IMR-90 (cell line): Measurements from ENCODE around the gene C1QTNF12.

Source experiments
- NFE2L2 ChIP-seq: fragments of 150-350 bp; IDR thresholded peaks from 2 replicates; pipeline ENCODE4 v1.6.1; 2016; ENCODE audit warnings: low read depth, mild to moderate bottlenecking, low read length
- TF ChIP-seq, protein P1 (sequence below): conservative IDR thresholded peaks from 2 replicates; pipeline ENCODE4 v1.5.1; 2012; ENCODE audit warnings: mild to moderate bottlenecking, low read depth, low read length, improper control_type of control experiment

DNA sequence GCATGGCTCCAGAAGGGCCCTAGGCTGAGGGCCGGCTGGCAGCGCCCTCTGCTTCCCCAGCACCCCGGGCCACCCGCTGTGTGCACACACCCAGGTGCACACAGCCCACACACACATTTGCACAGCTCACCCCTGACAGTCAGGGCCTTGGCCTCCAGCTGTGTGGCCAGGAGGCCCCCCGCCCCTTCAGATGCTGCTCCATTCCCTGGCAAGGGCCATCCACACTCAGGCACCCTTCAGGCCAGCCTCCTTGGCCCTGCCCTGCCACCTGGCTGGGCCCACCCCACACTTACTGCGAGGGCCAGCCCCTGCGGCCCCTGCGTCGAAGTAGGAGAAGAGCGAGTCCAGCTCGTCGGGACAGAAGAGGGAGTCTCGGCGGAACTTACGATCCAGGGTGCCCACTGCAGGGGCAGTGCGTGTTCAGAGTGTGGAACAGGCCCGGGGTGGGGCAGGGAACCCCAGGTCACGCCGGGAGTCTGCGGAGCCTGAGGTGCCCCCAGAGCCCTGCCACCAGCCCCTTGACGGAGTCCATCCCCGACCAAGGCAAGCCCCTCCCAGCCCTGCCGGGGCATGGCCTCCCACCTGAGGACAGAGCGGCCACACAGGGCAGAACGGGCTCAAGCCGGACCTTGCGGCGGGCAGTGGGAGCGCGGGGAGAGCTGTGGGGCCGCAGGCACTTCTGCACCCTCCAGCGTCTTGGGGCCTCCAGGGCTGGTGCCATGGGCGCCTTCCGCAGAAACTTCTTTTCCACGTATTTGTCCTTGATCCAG, 48.8 kb upstream of the C1QTNF12 start:
- no peak for TF ChIP-seq NFE2L2
- TF ChIP-seq, protein P1, sequence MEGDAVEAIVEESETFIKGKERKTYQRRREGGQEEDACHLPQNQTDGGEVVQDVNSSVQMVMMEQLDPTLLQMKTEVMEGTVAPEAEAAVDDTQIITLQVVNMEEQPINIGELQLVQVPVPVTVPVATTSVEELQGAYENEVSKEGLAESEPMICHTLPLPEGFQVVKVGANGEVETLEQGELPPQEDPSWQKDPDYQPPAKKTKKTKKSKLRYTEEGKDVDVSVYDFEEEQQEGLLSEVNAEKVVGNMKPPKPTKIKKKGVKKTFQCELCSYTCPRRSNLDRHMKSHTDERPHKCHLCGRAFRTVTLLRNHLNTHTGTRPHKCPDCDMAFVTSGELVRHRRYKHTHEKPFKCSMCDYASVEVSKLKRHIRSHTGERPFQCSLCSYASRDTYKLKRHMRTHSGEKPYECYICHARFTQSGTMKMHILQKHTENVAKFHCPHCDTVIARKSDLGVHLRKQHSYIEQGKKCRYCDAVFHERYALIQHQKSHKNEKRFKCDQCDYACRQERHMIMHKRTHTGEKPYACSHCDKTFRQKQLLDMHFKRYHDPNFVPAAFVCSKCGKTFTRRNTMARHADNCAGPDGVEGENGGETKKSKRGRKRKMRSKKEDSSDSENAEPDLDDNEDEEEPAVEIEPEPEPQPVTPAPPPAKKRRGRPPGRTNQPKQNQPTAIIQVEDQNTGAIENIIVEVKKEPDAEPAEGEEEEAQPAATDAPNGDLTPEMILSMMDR = no peak
